Inferior parietal cortex (tissue), 1 donor: Measurements from ENCODE around the gene CLCNKB.

Experiments used
- DNase-seq: peaks from one replicate; pipeline ENCODE4 v3.0.0-alpha.2; 2016; ENCODE audit errors: extremely low spot score

The CLCNKB gene

DNA sequence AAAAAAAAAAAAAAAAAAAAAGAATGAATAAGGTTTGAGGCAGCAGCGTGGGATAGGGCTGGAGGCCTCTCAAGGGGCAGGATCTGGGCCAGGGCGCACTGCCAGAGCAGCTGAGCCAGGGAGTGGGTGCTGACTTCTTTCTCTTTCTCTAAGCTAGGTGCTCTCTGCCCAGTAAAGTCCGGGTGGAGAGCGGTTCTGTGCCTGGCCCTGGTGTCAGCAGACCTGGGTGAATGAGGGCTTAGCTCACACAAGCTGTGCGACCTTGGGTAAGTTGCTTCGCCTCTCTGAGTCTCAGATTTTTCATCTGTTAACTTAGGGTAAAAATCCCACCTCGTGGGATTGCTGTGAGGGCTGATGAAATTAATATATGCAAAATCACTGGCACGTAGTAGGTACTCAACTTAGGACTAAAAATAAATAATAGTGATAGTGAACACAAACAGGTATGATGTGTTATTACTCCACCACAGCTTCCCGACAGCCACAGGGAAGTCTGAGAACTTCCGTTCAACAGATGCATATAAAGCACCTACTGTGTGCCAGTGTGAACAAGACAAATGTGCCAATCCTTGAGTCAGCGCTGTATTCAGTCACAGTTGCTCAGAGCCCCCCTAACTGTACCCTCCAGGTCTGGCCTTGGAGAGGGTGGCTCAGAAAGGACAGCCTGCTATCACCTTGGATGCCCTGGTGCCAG lies 31.9 kb downstream of the CLCNKB start:
- no peak for DNase-seq

DNA sequence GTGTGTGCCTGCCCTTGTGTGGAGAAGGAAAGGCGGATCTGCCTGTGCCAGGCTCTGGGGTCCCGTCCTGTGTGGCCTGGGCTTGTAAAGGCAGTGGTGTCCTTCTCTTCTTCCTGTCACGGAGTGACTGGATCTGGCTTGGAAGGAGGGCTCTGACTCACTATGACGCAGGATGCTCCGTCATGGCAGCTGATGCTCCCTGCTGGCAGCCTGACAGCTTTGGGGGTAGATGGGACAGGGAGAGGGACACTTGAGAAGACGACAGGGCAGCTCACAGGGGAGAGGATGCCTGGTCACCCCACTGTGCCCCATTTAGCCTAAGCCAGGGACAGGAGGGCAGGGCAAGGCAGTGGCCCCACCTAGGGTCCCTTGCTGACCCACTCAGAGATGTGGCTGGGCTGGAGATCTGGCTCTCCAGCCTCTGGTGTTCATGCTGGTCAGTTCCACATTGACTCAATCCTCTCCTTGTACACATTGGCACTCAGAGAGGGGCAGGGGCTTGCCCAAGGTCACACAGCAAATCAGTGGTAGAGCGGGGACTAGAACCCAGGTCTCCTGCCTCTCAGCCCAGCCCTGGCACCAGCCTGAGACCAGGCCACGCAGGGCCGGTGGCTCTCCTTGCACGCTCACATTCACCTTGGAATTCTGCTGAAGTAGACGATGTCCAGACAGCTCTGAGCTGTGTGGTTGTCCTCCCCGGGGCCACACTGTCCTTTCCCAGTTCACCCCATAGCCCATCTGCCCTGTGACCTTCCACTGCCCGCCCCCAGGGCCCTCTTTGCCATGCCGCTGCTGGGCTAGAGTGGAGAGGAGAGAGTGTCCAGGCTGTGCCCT lies 32.7 kb downstream of the CLCNKB start:
- DNase-seq = no peak

GRCh38 chr1:16076865-16077238 lies 33.3 kb downstream of the CLCNKB start:
- DNase-seq = no peak

DNA sequence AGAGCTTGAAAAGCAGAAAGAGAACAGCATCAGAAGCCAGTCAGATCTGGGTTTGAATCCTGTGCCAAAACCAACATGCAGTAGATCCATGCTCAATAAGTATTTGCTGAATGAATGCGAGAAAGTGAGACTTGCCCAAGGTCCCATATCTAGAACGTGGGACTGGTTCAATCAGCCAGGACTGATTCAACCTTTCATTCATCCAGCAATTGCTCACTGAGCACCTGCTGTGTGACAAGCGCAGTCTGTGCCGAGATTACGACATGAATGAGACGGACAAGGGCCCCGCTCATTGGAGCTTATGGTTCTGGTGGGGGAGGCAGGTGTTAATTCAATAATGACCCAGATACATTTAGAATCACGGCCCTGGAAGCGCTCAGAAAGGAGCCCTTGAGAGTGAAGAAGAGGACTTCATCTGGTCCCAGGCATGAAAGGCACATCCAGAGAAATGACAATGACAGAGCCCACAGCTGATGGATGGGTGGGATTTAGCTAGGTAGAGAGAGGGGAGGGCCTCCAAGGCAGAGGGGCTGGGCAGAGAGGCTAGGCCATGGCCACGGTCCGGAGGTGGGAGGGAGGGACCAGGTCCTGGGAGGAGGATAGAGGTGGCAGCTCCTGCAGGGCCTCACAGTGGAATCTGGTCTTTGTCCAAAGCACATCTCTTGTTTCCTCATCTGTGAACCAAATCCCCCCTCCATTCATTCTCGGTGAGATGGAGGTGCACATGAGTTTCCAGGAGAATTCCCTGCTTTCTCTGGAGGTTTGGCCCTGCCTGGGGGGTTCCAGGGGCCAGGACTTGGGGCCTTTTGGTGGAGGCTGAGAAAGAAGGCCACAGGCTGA lies 34.0 kb downstream of the CLCNKB start:
- no peak for DNase-seq

DNA sequence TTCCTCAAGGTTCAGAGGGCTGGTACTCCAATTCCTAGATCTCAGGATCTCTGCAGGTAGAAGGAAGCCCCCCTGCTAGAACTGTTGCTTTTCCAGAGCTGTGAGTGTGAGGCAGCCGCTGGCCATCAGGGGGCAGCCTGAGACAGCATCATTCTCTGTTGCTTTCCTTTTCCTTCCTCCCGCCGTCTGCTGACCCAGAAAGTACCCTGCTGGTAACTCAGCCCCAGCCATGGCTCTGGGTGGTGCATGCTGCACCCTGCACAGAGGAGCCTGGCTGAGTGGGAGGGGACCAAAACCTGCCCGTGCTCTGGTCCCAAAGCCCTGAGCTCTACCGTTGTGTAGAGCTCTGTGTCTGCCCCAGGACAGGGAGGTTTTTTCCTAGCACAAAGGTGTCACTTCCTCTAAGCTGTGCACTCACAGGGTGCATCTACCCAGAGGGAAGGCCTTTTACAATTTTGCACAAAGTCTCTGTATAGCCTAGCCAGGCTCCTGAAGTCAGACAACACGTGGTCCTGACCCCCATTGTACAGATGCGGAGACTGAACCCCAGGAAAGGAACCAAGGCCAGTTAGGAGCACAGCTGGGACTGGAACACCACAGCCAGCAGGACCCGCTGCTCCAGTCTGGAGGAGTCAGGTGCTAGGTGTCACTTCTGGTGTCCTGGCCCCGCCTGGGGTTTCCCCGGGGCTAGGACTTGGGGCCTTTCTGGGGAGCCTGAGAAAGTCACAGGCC lies 35.5 kb downstream of the CLCNKB start:
- peak; percentile 74 for DNase-seq

- DNase-seq = no peak
Observed at GRCh38 chr1:16080422-16081150, 37.0 kb downstream of the CLCNKB start.

GRCh38 chr1:16081636-16082035 lies 38.1 kb downstream of the CLCNKB start:
- no peak for DNase-seq

DNA sequence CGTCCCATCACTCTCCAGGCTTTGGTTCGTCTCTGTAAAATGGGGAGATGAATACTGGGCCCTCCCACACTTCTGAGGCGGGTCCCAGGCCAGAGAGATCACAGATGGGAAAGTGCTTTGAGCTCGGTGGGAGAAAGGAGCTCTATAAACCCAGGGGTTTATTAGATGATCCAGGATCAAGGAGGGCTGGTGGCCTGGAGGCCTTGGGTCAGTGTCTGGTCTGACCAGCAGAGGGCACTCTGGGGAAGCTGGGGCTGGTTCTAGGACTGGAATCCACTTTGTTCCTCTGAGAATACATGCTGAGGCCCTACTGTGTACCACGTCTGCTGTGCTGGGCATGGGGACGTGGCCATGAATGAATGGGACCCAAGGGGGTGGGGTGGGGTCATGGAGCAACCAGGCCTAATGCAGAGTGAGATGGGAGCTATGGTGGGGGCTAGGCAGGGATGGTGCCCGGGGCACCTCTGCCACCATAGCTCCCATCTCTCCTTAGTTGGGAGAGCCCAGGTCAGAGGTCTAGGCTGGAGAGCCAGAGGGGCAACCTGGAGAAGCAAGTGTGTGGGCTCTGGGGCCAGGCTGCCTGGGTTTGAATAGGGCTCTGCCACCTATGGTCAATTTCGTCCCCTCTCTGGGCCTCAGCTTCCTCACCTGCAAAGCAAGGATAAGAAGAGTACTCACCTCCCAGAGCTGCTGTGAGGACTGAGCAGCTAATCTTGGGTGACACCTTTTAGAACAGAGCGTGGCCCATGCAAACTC lies 38.9 kb downstream of the CLCNKB start:
- DNase-seq = peak; percentile 36

DNA sequence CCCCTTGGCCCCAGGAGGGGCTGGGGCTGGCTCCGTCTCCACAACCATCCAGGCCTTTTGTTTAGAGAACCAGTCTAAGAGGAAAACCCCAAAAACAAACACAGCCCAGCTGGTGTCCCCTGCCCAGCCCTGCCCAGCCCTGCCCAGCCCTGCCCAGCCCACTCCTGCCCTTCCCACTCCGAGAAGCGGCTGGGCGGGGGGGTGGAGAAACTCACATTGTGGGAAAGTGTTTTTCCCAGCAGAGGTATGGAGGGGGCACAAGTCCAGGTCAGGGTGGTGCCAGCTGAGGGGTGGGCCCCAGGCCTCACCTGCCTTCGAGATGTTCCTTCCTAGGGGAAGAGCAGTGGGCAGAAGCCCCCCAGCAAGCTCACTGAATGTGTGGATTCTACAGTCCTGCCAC lies 39.9 kb downstream of the CLCNKB start:
- no peak for DNase-seq

DNA sequence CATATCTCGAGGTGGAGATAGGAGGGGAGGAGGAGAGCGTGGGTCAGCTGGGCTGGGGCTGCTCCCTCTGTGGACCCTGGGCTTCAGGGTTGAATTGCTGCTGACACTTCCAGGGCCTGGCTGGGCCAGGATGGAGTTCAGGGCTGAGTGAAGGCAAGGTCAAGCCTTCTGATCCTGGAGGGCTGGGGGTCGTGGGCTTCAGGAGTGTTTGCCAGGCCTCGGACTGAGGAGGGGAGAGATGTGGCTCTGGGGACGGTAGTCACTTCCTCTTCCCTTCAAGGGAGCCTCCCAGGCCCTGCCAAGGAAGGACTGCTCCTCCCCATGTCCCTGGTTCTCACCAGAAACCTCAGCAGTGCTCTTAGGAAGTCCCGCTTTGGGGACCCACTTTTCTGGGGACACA lies 41.9 kb downstream of the CLCNKB start:
- no peak for DNase-seq

- no peak for DNase-seq
Observed at GRCh38 chr1:16087733-16088132, 44.2 kb downstream of the CLCNKB start.

DNA sequence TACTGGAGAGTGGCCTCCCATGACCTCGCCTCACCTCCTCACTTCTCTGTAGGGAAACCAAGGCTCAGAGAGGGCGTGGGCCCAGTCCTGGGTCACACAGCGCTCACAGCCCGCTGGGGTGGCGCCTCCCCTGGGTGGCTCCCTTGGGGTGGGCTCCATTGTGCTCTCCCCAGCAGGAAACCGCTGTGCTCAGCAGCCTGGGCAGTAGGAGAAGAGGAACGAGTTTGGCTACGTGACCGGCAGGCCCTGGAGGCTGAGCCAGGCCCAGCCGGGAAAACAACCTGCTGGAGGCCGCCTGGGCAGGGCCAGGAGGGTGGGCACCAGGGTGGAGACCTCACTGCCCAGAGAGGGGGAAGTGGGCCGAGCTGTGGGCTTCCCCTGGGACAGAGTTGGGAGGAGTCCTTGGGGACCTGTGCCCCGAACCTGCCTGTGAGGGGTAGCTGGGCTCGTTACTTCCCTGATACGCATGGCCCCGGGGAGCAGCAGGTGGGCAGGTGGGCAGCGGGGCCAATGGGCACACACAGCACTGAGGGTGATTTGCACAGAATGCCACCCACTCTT lies 44.8 kb downstream of the CLCNKB start:
- no peak for DNase-seq

DNA sequence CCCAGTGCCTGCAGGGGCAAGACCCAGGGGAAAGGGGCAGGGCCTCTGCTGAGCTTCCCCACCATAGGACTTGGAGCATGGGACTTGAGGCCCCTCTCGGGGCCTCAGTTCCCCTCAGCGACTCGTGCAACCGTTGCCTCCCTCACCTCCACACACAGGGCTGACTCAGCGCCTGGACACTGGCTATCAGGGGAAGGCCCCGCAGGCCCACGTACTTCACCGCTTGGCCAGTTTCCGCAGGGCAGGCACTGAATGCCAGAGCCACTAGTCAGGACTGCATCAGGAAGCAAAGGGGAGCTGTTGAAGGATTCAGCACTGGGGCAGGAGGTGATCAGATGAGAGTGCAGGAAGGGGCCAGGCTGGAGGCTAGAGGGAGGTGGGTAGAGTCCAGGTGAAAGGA lies 45.4 kb downstream of the CLCNKB start:
- no peak for DNase-seq

- no peak for DNase-seq
Observed at GRCh38 chr1:16090076-16090826, 46.7 kb downstream of the CLCNKB start.

GRCh38 chr1:16091296-16091695 lies 47.7 kb downstream of the CLCNKB start:
- DNase-seq = no peak

GRCh38 chr1:16092097-16092922 lies 48.7 kb downstream of the CLCNKB start:
- DNase-seq = no peak

DNA sequence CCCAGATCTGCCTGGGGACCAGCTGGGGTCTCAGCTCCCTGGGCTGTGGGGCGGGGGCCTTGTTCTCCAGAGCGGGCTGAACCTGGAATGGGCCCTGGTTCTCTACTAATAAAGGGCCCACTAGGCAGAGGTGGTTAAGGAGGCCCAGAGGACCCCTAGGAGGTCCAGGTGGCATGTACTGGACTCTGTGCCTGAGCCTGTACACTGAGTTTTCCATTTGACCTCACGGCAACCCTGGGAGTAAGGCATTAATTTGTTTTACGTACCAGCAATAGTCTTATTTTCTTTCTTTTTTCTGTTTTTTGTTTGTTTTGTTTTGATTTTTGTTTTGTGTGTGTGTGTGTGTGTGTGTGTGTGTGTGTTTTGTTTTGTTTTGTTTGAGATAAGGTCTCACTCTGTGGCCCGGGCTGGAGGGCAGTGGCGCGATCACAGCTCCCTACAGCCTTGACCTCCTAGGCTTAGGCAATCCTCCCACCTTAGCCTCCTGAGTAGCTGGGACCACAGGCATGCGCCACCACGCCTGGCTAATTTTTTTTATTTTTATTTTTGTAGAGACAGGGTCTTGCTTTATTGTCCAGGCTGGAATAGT lies 49.4 kb downstream of the CLCNKB start:
- no peak for DNase-seq

GRCh38 chr1:16093611-16094010 lies 50.0 kb downstream of the CLCNKB start:
- no peak for DNase-seq
